K562 (cell line): ENCODE measurements around the gene OR51B2. TPM values are rescaled to one million over a fixed set of nuclear protein-coding genes. Genes with fewer than 3 reads are reported as not detected.

Experiments
- BCOR ChIP-seq: fragments of 450-650 bp; IDR thresholded peaks from 2 replicates; pipeline ENCODE4 v1.6.1; 2016
- CBFA2T2 ChIP-seq: fragments of 450-650 bp; conservative IDR thresholded peaks from 2 replicates; pipeline ENCODE4 v1.6.1; 2017; ENCODE audit warnings: mild to moderate bottlenecking
- CC2D1A ChIP-seq: fragments of 450-650 bp; IDR thresholded peaks from 2 replicates; pipeline ENCODE4 v1.6.1; 2017; ENCODE audit warnings: mild to moderate bottlenecking
- CCNT2 ChIP-seq: IDR thresholded peaks from 2 replicates; pipeline ENCODE4 v1.6.1; 2011; ENCODE audit warnings: borderline replicate concordance, low read depth, mild to moderate bottlenecking, moderate library complexity, mixed read lengths, low read length; ENCODE audit not compliant: insufficient read length; ENCODE audit errors: extremely low read depth
- DACH1 ChIP-seq: fragments of 450-650 bp; IDR thresholded peaks from 2 replicates; pipeline ENCODE4 v1.6.1; 2018; ENCODE audit not compliant: partially characterized antibody
- DMBX1 ChIP-seq: fragments of 250-450 bp; sonication (Bioruptor Pico); IDR thresholded peaks from 2 replicates; pipeline ENCODE4 v1.8.0; 2022; ENCODE audit warnings: inconsistent platforms, mild to moderate bottlenecking, moderate library complexity, borderline replicate concordance
- JUND ChIP-seq, 2 experiments: IDR thresholded peaks; 2 replicates in 1 of 2; 3 replicates in 1 of 2; pipeline ENCODE4 v1.6.1; 2011; ENCODE audit warnings: borderline replicate concordance in 2 of 2, low read depth in 2 of 2, low read length in 2 of 2, improper control_type of control experiment in 1 of 2, missing biosample characterization in 1 of 2, missing genetic modification characterization in 1 of 2, missing genetic modification reagents in 1 of 2
- KDM1A ChIP-seq, 2 experiments: fragments of 450-650 bp; IDR thresholded peaks; 2 replicates each; pipeline ENCODE4 v1.6.1; 2016; ENCODE audit warnings: mild to moderate bottlenecking in 2 of 2
- MAFK ChIP-seq: IDR thresholded peaks from 2 replicates; pipeline ENCODE4 v1.6.1; 2011; ENCODE audit warnings: low read length, improper control_type of control experiment
- MEIS2 ChIP-seq: fragments of 450-650 bp; IDR thresholded peaks from 2 replicates; pipeline ENCODE4 v1.6.1; 2014; ENCODE audit warnings: mild to moderate bottlenecking; ENCODE audit not compliant: partially characterized antibody
- MYNN ChIP-seq, 2 experiments: sonication (generic); formaldehyde crosslinking in 1 of 2; IDR thresholded peaks; 2 replicates each; pipeline versions ENCODE4 v1.5.0 to v1.6.1; 2016 to 2020; ENCODE audit warnings: antibody characterized with exemption in 1 of 2, missing genetic modification reagents in 1 of 2
- NCOA1 ChIP-seq: fragments of 450-650 bp; IDR thresholded peaks from 2 replicates; pipeline ENCODE4 v1.6.1; 2016; ENCODE audit warnings: low read depth
- NCOR1 ChIP-seq: fragments of 450-650 bp; IDR thresholded peaks from 2 replicates; pipeline ENCODE4 v1.6.1; 2016; ENCODE audit warnings: mild to moderate bottlenecking, moderate library complexity
- NR3C1 ChIP-seq: sonication (generic); formaldehyde crosslinking; IDR thresholded peaks from 2 replicates; pipeline ENCODE4 v1.8.1; 2022; ENCODE audit warnings: missing genetic modification reagents
- PHF20 ChIP-seq: fragments of 450-650 bp; IDR thresholded peaks from 2 replicates; pipeline ENCODE4 v1.6.1; 2018; ENCODE audit not compliant: partially characterized antibody
- RAD51 ChIP-seq: fragments of 450-650 bp; IDR thresholded peaks from 2 replicates; pipeline ENCODE4 v1.7.1; 2016; ENCODE audit warnings: low read depth, mild to moderate bottlenecking, borderline replicate concordance
- RUNX1 ChIP-seq: sonication (generic); IDR thresholded peaks from 2 replicates; pipeline ENCODE4 v1.6.1; 2016; ENCODE audit warnings: antibody characterized with exemption, low read depth
- SMARCA4 ChIP-seq: fragments of 450-650 bp; IDR thresholded peaks from 2 replicates; pipeline ENCODE4 v1.6.1; 2016
- SMARCE1 ChIP-seq: fragments of 450-650 bp; IDR thresholded peaks from 2 replicates; pipeline ENCODE4 v1.7.1; 2016; ENCODE audit warnings: mild to moderate bottlenecking
- TEAD4 ChIP-seq, 2 experiments: sonication (generic) in 1 of 2; formaldehyde crosslinking in 1 of 2; IDR thresholded peaks; 2 replicates each; pipeline versions ENCODE4 v1.6.1 to v1.8.0; 2012 to 2022; ENCODE audit warnings: borderline replicate concordance in 1 of 2, inconsistent platforms in 1 of 2, low read length in 1 of 2, mild to moderate bottlenecking in 1 of 2, missing genetic modification reagents in 1 of 2
- ZNF583 ChIP-seq: fragments of 250-450 bp; sonication (Bioruptor Pico); IDR thresholded peaks from 2 replicates; pipeline ENCODE4 v1.4.0; 2020
- polyA plus RNA-seq, 8 experiments: library from polyadenylated mRNA; depleted of rRNA in 4 of 8; stranded (reverse) in 5 of 8; unstranded in 3 of 8; fragments of >200 nt; fragmentation: Nextera tagmentation in 2 of 8; fragmentation: Illumina TruSeq in 1 of 8; extraction: Ambion mirVana in 2 of 8; extraction: Trizol in 1 of 8; gene quantifications; 2 replicates each; pipeline versions ENCODE4 v1.2.1 to v1.2.3, GENCODE V29; 2011 to 2014; ENCODE audit warnings: inconsistent platforms in 1 of 8, missing spikeins in 1 of 8
- total RNA-seq, 7 experiments: library from RNA; depleted of rRNA in 6 of 7; stranded (reverse); fragments of >200 nt in 6 of 7; fragmentation: Illumina TruSeq in 2 of 7; extraction: Trizol in 2 of 7; gene quantifications; 2 replicates each; pipeline versions ENCODE4 v1.2.1 to v1.2.3, GENCODE V29; 2011 to 2021; ENCODE audit warnings: low replicate concordance in 1 of 7
- TF ChIP-seq, protein P1 (sequence below): IDR thresholded peaks from 3 replicates; pipeline ENCODE4 v1.6.1; 2011; ENCODE audit warnings: borderline replicate concordance, mild to moderate bottlenecking; ENCODE audit not compliant: insufficient read length, insufficient read depth
- TF ChIP-seq, protein P2 (sequence below): sonication (generic); formaldehyde crosslinking; IDR thresholded peaks from 2 replicates; pipeline ENCODE4 v1.8.1; 2023; ENCODE audit warnings: mild to moderate bottlenecking, missing genetic modification reagents
- TF ChIP-seq, protein P3 (sequence below), 2 experiments: fragments of 150-350 bp in 1 of 2; IDR thresholded peaks; 2 replicates each; pipeline ENCODE4 v1.6.1; 2012 to 2016; ENCODE audit warnings: low read depth in 2 of 2, low read length in 2 of 2, mild to moderate bottlenecking in 1 of 2, moderate library complexity in 1 of 2

The OR51B2 gene
- total and polyA plus RNA-seq, 9 of the 15 experiments (the other 6 are each of a cell fraction or from before 2014, with no cell fraction given): 0.38 to 6.6 (median 4.0) TPM

DNA sequence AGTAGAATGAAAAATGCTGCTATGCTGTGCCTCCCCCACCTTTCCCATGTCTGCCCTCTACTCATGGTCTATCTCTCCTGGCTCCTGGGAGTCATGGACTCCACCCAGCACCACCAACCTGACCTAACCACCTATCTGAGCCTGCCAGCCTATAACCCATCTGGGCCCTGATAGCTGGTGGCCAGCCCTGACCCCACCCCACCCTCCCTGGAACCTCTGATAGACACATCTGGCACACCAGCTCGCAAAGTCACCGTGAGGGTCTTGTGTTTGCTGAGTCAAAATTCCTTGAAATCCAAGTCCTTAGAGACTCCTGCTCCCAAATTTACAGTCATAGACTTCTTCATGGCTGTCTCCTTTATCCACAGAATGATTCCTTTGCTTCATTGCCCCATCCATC lies 39.5 kb downstream of the OR51B2 start (continued):
- no peak for TF ChIP-seq PHF20
- peak; percentile 63; the same call in 1 of the 2 replicates for TF ChIP-seq NCOA1
- no peak for TF ChIP-seq MEIS2
- 0 out of 2 replicates have a peak, but pooled peaks have one; percentile 38 for TF ChIP-seq JUND (IDR thresholded peaks at IDR 0.05; ENCODE audit: borderline replicate concordance, low read depth, low read length)
- no peak; the same call in 2 of the 3 replicates for TF ChIP-seq JUND (tag; IDR thresholded peaks at IDR 0.05; ENCODE audit: borderline replicate concordance, low read depth, low read length)
- peak; percentile 67; the same call in 1 of the 2 replicates for TF ChIP-seq RUNX1
- peak; percentile 29 for TF ChIP-seq SMARCA4
- peak; percentile 33; the same call in 1 of the 2 replicates for TF ChIP-seq SMARCE1
- TF ChIP-seq TEAD4 (IDR thresholded peaks at IDR 0.05; ENCODE audit: low read length): peak; percentile 93
- TF ChIP-seq TEAD4 (CRISPR knock-in tag; IDR thresholded peaks at IDR 0.05; ENCODE audit: borderline replicate concordance): no peak
- TF ChIP-seq MAFK: 0 out of 2 replicates have a peak, but pooled peaks have one; percentile 4
- TF ChIP-seq CBFA2T2: peak; percentile 96
- TF ChIP-seq BCOR: 0 out of 2 replicates have a peak, but pooled peaks have one; percentile 14
- no peak for TF ChIP-seq DACH1
- peak; percentile 79; the same call in 1 of the 2 replicates for TF ChIP-seq DMBX1 (CRISPR knock-in tag)
- peak; percentile 33 for TF ChIP-seq CCNT2
- TF ChIP-seq NCOR1: peak; percentile 96
- TF ChIP-seq CC2D1A: peak; percentile 69; the same call in 1 of the 2 replicates
- no peak for TF ChIP-seq RAD51
- peak; percentile 64; the same call in 1 of the 2 replicates for TF ChIP-seq ZNF583 (CRISPR knock-in tag)
- TF ChIP-seq, protein P1, sequence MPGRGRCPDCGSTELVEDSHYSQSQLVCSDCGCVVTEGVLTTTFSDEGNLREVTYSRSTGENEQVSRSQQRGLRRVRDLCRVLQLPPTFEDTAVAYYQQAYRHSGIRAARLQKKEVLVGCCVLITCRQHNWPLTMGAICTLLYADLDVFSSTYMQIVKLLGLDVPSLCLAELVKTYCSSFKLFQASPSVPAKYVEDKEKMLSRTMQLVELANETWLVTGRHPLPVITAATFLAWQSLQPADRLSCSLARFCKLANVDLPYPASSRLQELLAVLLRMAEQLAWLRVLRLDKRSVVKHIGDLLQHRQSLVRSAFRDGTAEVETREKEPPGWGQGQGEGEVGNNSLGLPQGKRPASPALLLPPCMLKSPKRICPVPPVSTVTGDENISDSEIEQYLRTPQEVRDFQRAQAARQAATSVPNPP: no peak
- no peak for TF ChIP-seq NR3C1 (CRISPR knock-in tag)
- TF ChIP-seq KDM1A (IDR thresholded peaks at IDR 0.05): peak; percentile 44 to 72; a peak in 2 of 4 replicates
- TF ChIP-seq, protein P2, sequence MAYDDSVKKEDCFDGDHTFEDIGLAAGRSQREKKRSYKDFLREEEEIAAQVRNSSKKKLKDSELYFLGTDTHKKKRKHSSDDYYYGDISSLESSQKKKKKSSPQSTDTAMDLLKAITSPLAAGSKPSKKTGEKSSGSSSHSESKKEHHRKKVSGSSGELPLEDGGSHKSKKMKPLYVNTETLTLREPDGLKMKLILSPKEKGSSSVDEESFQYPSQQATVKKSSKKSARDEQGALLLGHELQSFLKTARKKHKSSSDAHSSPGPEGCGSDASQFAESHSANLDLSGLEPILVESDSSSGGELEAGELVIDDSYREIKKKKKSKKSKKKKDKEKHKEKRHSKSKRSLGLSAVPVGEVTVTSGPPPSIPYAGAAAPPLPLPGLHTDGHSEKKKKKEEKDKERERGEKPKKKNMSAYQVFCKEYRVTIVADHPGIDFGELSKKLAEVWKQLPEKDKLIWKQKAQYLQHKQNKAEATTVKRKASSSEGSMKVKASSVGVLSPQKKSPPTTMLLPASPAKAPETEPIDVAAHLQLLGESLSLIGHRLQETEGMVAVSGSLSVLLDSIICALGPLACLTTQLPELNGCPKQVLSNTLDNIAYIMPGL (CRISPR knock-in tag): no peak
- TF ChIP-seq, protein P3, sequence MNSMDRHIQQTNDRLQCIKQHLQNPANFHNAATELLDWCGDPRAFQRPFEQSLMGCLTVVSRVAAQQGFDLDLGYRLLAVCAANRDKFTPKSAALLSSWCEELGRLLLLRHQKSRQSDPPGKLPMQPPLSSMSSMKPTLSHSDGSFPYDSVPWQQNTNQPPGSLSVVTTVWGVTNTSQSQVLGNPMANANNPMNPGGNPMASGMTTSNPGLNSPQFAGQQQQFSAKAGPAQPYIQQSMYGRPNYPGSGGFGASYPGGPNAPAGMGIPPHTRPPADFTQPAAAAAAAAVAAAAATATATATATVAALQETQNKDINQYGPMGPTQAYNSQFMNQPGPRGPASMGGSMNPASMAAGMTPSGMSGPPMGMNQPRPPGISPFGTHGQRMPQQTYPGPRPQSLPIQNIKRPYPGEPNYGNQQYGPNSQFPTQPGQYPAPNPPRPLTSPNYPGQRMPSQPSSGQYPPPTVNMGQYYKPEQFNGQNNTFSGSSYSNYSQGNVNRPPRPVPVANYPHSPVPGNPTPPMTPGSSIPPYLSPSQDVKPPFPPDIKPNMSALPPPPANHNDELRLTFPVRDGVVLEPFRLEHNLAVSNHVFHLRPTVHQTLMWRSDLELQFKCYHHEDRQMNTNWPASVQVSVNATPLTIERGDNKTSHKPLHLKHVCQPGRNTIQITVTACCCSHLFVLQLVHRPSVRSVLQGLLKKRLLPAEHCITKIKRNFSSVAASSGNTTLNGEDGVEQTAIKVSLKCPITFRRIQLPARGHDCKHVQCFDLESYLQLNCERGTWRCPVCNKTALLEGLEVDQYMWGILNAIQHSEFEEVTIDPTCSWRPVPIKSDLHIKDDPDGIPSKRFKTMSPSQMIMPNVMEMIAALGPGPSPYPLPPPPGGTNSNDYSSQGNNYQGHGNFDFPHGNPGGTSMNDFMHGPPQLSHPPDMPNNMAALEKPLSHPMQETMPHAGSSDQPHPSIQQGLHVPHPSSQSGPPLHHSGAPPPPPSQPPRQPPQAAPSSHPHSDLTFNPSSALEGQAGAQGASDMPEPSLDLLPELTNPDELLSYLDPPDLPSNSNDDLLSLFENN (IDR thresholded peaks at IDR 0.05; ENCODE audit: low read depth in 2 of 2, low read length in 2 of 2): peak in 1 of 2 experiments; percentile 72; a peak in 2 of 4 replicates
- peak; percentile 90; the same call in 1 of the 2 replicates for TF ChIP-seq MYNN (IDR thresholded peaks at IDR 0.05)
- no peak for TF ChIP-seq MYNN (CRISPR knock-in tag; IDR thresholded peaks at IDR 0.05)
